Inferior parietal cortex (tissue), 1 donor: ENCODE data around the gene OOSP3.
"Not testable (repeated sequence)": the region's sequence is repeated elsewhere in the genome, so short reads cannot be mapped to it uniquely, and the experiment has no call there.

Experiments
- DNase-seq: peaks from one replicate; pipeline ENCODE4 v3.0.0-alpha.2; 2016; ENCODE audit errors: extremely low spot score

Gene OOSP3

GRCh38 chr11:59877325-59877724, 1.3 kb upstream of the OOSP3 start:
- no peak for DNase-seq

- DNase-seq: no peak
Measured at GRCh38 chr11:59877784-59878183, 798 bp upstream of the OOSP3 start.

- DNase-seq: no peak
Measured at GRCh38 chr11:59879567-59879966, 985 bp downstream of the OOSP3 start.

GRCh38 chr11:59883597-59883996, 5.0 kb downstream of the OOSP3 start:
- DNase-seq: no peak

GRCh38 chr11:59887156-59887555, 8.6 kb downstream of the OOSP3 start:
- not testable (repeated sequence) for DNase-seq

- no peak for DNase-seq
Measured at GRCh38 chr11:59891781-59892181, 13.2 kb downstream of the OOSP3 start.

GRCh38 chr11:59894616-59895015, 16.0 kb downstream of the OOSP3 start:
- DNase-seq: no peak

GRCh38 chr11:59898046-59898445, 19.5 kb downstream of the OOSP3 start:
- no peak for DNase-seq

GRCh38 chr11:59898650-59899049, 20.1 kb downstream of the OOSP3 start:
- DNase-seq: no peak

- no peak for DNase-seq
Measured at GRCh38 chr11:59899532-59899931, 20.9 kb downstream of the OOSP3 start.

GRCh38 chr11:59900366-59901126, 22.0 kb downstream of the OOSP3 start:
- no peak for DNase-seq

- no peak for DNase-seq
Measured at GRCh38 chr11:59901306-59901705, 22.7 kb downstream of the OOSP3 start.

- DNase-seq: not testable (repeated sequence)
Measured at GRCh38 chr11:59903569-59903968, 25.0 kb downstream of the OOSP3 start.

- DNase-seq: no peak
Measured at GRCh38 chr11:59918480-59918879, 39.9 kb downstream of the OOSP3 start.

- peak; percentile 8 for DNase-seq
Measured at GRCh38 chr11:59918987-59919589, 40.5 kb downstream of the OOSP3 start.

- no peak for DNase-seq
Measured at GRCh38 chr11:59923813-59924212, 45.2 kb downstream of the OOSP3 start.

- no peak for DNase-seq
Measured at GRCh38 chr11:59931688-59932087, 53.1 kb downstream of the OOSP3 start.

- no peak for DNase-seq
Measured at GRCh38 chr11:59938132-59938531, 59.5 kb downstream of the OOSP3 start, which contains the start of gene OOSP1. Gene OOSP1, plus strand, starts transcription at chr11:59938432. Its CDS starts 23 bp downstream, at chr11:59938455.

- DNase-seq: no peak
Measured at GRCh38 chr11:59938718-59939117, 60.1 kb downstream of the OOSP3 start.

GRCh38 chr11:59939482-59939881, 60.9 kb downstream of the OOSP3 start:
- no peak for DNase-seq

- DNase-seq: no peak
Measured at GRCh38 chr11:59941091-59941490, 62.5 kb downstream of the OOSP3 start.

GRCh38 chr11:59943997-59944714, 65.6 kb downstream of the OOSP3 start:
- DNase-seq: no peak

- peak; percentile 59 for DNase-seq
Measured at GRCh38 chr11:59944720-59945119, 66.1 kb downstream of the OOSP3 start.
